Parathyroid adenoma (tissue), 2 donors: Measurements from ENCODE around the gene PLCL2.

Source experiments
- H2AFZ ChIP-seq: fragments of 300-600 bp; sonication (generic); one replicate; pipeline ENCODE4 v1.7.0; 2017; ENCODE audit warnings: antibody characterized with exemption, mild to moderate bottlenecking
- H3K27ac ChIP-seq: fragments of 300-600 bp; sonication (generic); one replicate; pipeline ENCODE4 v1.7.0; 2017
- H3K27me3 ChIP-seq: fragments of 300-600 bp; sonication (generic); one replicate; pipeline ENCODE4 v1.7.0; 2017; ENCODE audit warnings: low read length; ENCODE audit not compliant: control insufficient read depth, insufficient read depth
- H3K36me3 ChIP-seq: fragments of 300-600 bp; sonication (generic); one replicate; pipeline ENCODE4 v1.7.0; 2017; ENCODE audit warnings: low read length; ENCODE audit not compliant: control insufficient read depth, insufficient read depth
- H3K4me1 ChIP-seq: fragments of 300-600 bp; sonication (generic); one replicate; pipeline ENCODE4 v1.7.0; 2017; ENCODE audit warnings: control low read depth
- H3K4me2 ChIP-seq: fragments of 300-600 bp; sonication (generic); one replicate; pipeline ENCODE4 v1.7.0; 2017; ENCODE audit warnings: low read length
- H3K4me3 ChIP-seq: fragments of 300-600 bp; sonication (generic); one replicate; pipeline ENCODE4 v1.7.0; 2017; ENCODE audit warnings: low read depth, low read length
- H3K79me2 ChIP-seq: fragments of 300-600 bp; sonication (generic); one replicate; pipeline ENCODE4 v1.7.0; 2017; ENCODE audit warnings: control low read depth
- H3K9ac ChIP-seq: fragments of 300-600 bp; sonication (generic); one replicate; pipeline ENCODE4 v1.7.0; 2017; ENCODE audit warnings: mild to moderate bottlenecking
- H3K9me3 ChIP-seq: fragments of 300-600 bp; sonication (generic); one replicate; pipeline ENCODE4 v1.7.0; 2017; ENCODE audit warnings: low read length; ENCODE audit not compliant: control insufficient read depth
- CTCF ChIP-seq: fragments of 300-600 bp; sonication (generic); IDR thresholded peaks from one replicate; pipeline ENCODE4 v1.7.0; 2017; ENCODE audit warnings: antibody characterized with exemption, mild to moderate bottlenecking
- donor health status: primary hyperparathyroidism.

The PLCL2 gene

GRCh38 chr3:17119201-17120072 lies 234.7 kb downstream of the PLCL2 start:
- Histone ChIP-seq H3K27ac (no peak overlapping the region), H3K4me1 (no peaks in the 10 kb centered on the region), H3K4me3 (no peak overlapping the region), H3K36me3 (no peaks in the 10 kb centered on the region), H3K27me3 (no peaks in the 10 kb centered on the region), H3K4me2 (no peak overlapping the region), H3K79me2 (no peaks in the 10 kb centered on the region), H2AFZ (no peak overlapping the region), H3K9me3 (no peaks in the 10 kb centered on the region), H3K9ac (no peak overlapping the region)
- TF ChIP-seq CTCF, result no peak

GRCh38 chr3:17120115-17120514 lies 235.4 kb downstream of the PLCL2 start:
- H3K4me3 ChIP-seq, result no peak overlapping the region
- no peaks in the 10 kb centered on the region for H3K79me2 ChIP-seq
- H3K9ac ChIP-seq, result no peak overlapping the region
- H3K27me3 ChIP-seq, result no peaks in the 10 kb centered on the region
- H2AFZ ChIP-seq, result no peak overlapping the region
- no peak overlapping the region for H3K4me2 ChIP-seq
- TF ChIP-seq CTCF, result no peak
- H3K9me3 ChIP-seq, result no peaks in the 10 kb centered on the region
- H3K27ac ChIP-seq, result no peak overlapping the region
- H3K36me3 ChIP-seq, result no peaks in the 10 kb centered on the region
- no peaks in the 10 kb centered on the region for H3K4me1 ChIP-seq

- Histone ChIP-seq H3K36me3 (no peaks in the 10 kb centered on the region), H3K9me3 (no peaks in the 10 kb centered on the region), H3K79me2 (no peaks in the 10 kb centered on the region), H3K4me2 (no peak overlapping the region), H2AFZ (no peak overlapping the region), H3K27ac (no peak overlapping the region), H3K4me3 (no peak overlapping the region), H3K9ac (no peak overlapping the region), H3K27me3 (no peaks in the 10 kb centered on the region), H3K4me1 (no peaks in the 10 kb centered on the region)
- TF ChIP-seq CTCF, result no peak
Observed at GRCh38 chr3:17121336-17121735, 236.6 kb downstream of the PLCL2 start.

GRCh38 chr3:17122758-17123157 lies 238.0 kb downstream of the PLCL2 start:
- Histone ChIP-seq H3K36me3 (no peaks in the 10 kb centered on the region), H3K4me1 (no peaks in the 10 kb centered on the region), H3K9me3 (no peaks in the 10 kb centered on the region), H3K9ac (no peak overlapping the region), H3K4me3 (no peak overlapping the region), H2AFZ (no peak overlapping the region), H3K4me2 (no peak overlapping the region), H3K27ac (no peak overlapping the region), H3K79me2 (no peaks in the 10 kb centered on the region), H3K27me3 (no peaks in the 10 kb centered on the region)
- no peak for TF ChIP-seq CTCF
